Measurements from ENCODE around the gene DAAM2.

DNA sequence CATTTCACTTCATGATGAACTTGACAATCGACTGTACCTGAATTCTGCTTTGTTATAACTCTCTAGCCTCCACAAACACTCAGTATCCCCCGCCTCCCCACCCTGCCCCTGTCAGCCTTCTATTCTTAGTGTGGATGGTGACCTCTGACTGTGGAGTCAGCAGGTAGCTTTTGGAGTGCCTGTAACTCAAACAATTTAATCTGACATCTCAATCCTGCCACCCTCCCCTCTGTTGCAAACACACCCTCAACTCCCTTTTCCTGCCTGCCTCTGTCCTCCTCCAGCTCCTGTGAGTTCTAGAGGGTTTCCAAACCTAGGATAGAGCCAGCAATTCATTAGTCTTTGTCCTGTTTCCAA is 20.3 kb downstream of the DAAM2 start:
- TF ChIP-seq, protein P1, sequence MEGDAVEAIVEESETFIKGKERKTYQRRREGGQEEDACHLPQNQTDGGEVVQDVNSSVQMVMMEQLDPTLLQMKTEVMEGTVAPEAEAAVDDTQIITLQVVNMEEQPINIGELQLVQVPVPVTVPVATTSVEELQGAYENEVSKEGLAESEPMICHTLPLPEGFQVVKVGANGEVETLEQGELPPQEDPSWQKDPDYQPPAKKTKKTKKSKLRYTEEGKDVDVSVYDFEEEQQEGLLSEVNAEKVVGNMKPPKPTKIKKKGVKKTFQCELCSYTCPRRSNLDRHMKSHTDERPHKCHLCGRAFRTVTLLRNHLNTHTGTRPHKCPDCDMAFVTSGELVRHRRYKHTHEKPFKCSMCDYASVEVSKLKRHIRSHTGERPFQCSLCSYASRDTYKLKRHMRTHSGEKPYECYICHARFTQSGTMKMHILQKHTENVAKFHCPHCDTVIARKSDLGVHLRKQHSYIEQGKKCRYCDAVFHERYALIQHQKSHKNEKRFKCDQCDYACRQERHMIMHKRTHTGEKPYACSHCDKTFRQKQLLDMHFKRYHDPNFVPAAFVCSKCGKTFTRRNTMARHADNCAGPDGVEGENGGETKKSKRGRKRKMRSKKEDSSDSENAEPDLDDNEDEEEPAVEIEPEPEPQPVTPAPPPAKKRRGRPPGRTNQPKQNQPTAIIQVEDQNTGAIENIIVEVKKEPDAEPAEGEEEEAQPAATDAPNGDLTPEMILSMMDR (IDR thresholded peaks at IDR 0.05): no peak
- no peak for TF ChIP-seq POLR2A (IDR thresholded peaks at IDR 0.05)

All from esophagus squamous epithelium (tissue), 4 donors.